Spinal cord (tissue), 10 donors: ENCODE results near the gene NLGN4X. TPM values are rescaled to one million over a fixed set of nuclear protein-coding genes. Genes with fewer than 3 reads are reported as not detected.
"Not testable (repeated sequence)": the region's sequence is repeated elsewhere in the genome, so short reads cannot be mapped to it uniquely, and the experiment has no call there.

Source experiments
- DNase-seq, 6 donors: peaks; one replicate each; pipeline versions ENCODE4 v3.0.0 to v3.0.0-alpha.2; 2013 to 2015; ENCODE audit warnings: low spot score in 6 of 6, low read depth in 4 of 6
- H3K27ac ChIP-seq: one replicate; pipeline ENCODE4 v1.5.1; 2013; ENCODE audit warnings: low read depth, low read length, control low read depth
- H3K27me3 ChIP-seq: one replicate; pipeline ENCODE4 v1.6.1; 2013; ENCODE audit warnings: low read length; ENCODE audit not compliant: control insufficient read depth, insufficient read depth
- H3K36me3 ChIP-seq: one replicate; pipeline ENCODE4 v1.6.1; 2013; ENCODE audit warnings: low read length; ENCODE audit not compliant: control insufficient read depth, insufficient read depth
- H3K4me1 ChIP-seq: one replicate; pipeline ENCODE4 v1.6.1; 2013; ENCODE audit warnings: low read length; ENCODE audit not compliant: control insufficient read depth, insufficient read depth
- H3K4me3 ChIP-seq: one replicate; pipeline ENCODE4 v1.5.1; 2013; ENCODE audit warnings: low read depth, low read length, control low read depth
- H3K9me3 ChIP-seq: one replicate; pipeline ENCODE4 v1.6.1; 2013; ENCODE audit warnings: low read length; ENCODE audit not compliant: control insufficient read depth, insufficient read depth
- WGBS: methylation state at CpG from one replicate; pipeline ENCODE4 v1.1.5; 2013; ENCODE audit warnings: missing lambda C conversion rate; ENCODE audit not compliant: insufficient coverage; 5-methylcytosine and 5-hydroxymethylcytosine counted together
- polyA plus RNA-seq, 2 donors: library from polyadenylated mRNA; unstranded; fragments of 120-200 nt; gene quantifications; one replicate each; pipeline ENCODE4 v1.2.1, GENCODE V29; 2013; ENCODE audit not compliant: insufficient read length in 2 of 2
- total RNA-seq, 2 donors: library from RNA; depleted of rRNA in 1 of 2; stranded (reverse); fragments of 120-200 nt in 1 of 2; fragments of >200 nt in 1 of 2; gene quantifications; one replicate each; pipeline versions ENCODE4 v1.2.3 to v1.2.4, GENCODE V29; 2013 to 2014
- donor health status: healthy.

Gene NLGN4X
- total and polyA plus RNA-seq, 4 donors: 17.5 to 56.8 (median 43.7) TPM

DNA sequence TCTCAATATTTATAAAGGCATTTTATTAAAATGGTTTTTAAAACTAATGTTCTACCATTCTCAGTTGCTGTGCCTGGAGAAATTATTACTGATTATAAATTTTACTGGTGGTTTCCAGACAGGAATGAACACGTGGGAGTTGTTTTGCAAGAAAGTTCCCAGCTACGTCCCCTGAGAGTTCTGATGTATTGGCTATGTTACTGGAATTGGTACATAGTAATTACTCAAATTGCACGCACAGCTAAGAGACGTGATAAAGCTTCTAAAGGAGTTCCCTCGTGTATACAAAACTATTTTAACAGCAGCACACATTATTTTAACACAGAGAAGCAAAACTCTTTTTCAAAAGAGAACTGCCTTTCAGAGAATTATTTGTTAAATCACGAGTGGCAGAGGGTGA is 292.2 kb downstream of the NLGN4X start:
- peak in 4 of 6 donors; percentile 10 to 75 (median 13) for DNase-seq
- no peaks in the 10 kb centered on the region for H3K4me1 ChIP-seq
- H3K9me3 ChIP-seq: no peaks in the 10 kb centered on the region
- H3K4me3 ChIP-seq: no peak overlapping the region
- no peaks in the 10 kb centered on the region for H3K36me3 ChIP-seq
- 60% methylated on average over 1 of the region's 6 CpGs for WGBS
- H3K27ac ChIP-seq: no peak overlapping the region
- H3K27me3 ChIP-seq: no peaks in the 10 kb centered on the region

- no peaks in the 10 kb centered on the region for H3K36me3 ChIP-seq
Measured at GRCh38 chrX:5928224-5928623, 300.4 kb downstream of the NLGN4X start.

DNA sequence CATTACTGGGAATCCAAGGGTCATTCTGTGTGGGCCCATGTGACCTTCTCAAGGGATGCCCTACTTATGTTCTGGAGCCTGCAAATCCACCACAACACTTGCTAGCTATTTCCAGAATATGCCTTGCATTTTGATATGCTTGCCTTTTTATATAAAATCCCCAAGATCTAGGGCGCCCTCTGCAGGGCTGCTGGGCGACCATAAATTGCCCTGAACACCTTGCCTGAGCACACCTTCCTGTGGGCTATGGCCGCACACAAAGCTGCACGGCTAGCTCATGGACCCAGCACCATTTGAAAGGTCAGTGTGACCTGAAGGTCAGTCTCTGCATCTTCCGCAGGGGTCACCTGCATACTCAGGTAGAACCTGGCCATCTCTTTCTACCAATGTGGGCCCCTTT is 311.7 kb downstream of the NLGN4X start:
- WGBS: 99% methylated on average over 5 of the region's 5 CpGs
- no peak overlapping the region for H3K4me3 ChIP-seq

More at GRCh38 chrX:5928224-5928623, 300.4 kb downstream of the NLGN4X start:
- Histone ChIP-seq H3K27me3 (no peaks in the 10 kb centered on the region), H3K4me3 (no peak overlapping the region), H3K9me3 (no peaks in the 10 kb centered on the region), H3K27ac (no peak overlapping the region), H3K4me1 (no peaks in the 10 kb centered on the region)
- no peak for DNase-seq
- WGBS: no CpG with 5 or more reads among the region's 2 CpGs

DNA sequence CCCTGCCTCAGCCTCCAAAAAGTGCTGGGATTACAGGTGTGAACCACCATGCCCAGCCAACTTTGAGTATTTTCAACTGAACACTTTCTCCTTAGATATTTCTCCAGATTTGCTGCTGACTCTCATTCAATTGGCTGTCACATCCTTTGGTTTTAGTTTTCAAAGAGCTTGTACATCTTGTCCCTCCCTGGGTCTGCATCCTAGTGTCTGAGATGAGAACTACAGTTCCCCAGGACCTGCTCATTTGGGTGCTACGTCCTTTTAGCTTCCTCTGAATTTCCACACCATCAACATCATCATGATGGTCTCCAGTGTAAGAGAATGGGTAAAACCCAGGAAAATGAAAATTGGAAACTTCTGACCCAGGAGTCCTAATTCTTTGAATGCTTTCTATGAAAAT is 312.9 kb downstream of the NLGN4X start:
- Histone ChIP-seq H3K9me3 (no peaks in the 10 kb centered on the region), H3K36me3 (no peaks in the 10 kb centered on the region), H3K27me3 (no peaks in the 10 kb centered on the region), H3K27ac (no peak overlapping the region), H3K4me3 (no peak overlapping the region), H3K4me1 (no peaks in the 10 kb centered on the region)
- no CpG with 5 or more reads among the region's 1 CpG for WGBS
- no peak for DNase-seq

More for the DNA sequence above, 311.7 kb downstream of the NLGN4X start:
- DNase-seq: no peak
- H3K4me1 ChIP-seq: no peaks in the 10 kb centered on the region
- H3K27me3 ChIP-seq: no peaks in the 10 kb centered on the region
- no peak overlapping the region for H3K27ac ChIP-seq
- H3K36me3 ChIP-seq: no peaks in the 10 kb centered on the region
- H3K9me3 ChIP-seq: no peaks in the 10 kb centered on the region

DNA sequence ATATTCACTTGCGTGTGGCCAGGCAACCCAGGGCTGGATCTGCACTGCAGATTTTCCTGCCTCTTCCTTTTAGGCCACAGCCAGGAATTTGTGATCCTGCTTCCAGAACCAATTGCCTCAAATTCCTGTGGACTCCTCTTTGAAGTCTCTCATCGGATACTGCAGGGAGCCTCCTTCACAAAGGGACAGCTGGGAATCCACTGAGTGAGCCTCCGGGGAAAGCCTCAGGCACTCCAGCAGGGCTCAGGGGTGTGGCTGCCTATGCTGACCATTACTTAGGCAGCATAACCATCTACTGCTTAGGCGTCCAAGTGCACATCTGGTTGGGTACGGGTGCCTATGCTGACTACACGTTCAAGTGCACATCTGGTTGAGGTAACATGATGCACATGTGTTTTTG is 321.5 kb downstream of the NLGN4X start:
- no peak for DNase-seq
- Histone ChIP-seq H3K4me3 (no peak overlapping the region), H3K27ac (no peak overlapping the region), H3K27me3 (no peaks in the 10 kb centered on the region), H3K4me1 (no peaks in the 10 kb centered on the region), H3K36me3 (peaks cover 20% of the 10 kb centered on the region), H3K9me3 (no peaks in the 10 kb centered on the region)
- WGBS: 47% methylated on average over 4 of the region's 6 CpGs

- DNase-seq: peak in 3 of 6 donors; percentile 25 to 53 (median 37)
- H3K4me1 ChIP-seq, H3K9me3 ChIP-seq, H3K27me3 ChIP-seq, H3K4me3 ChIP-seq, H3K27ac ChIP-seq: not testable (repeated sequence)
- H3K36me3 ChIP-seq: peaks cover 23% of the 10 kb centered on the region
- WGBS: 79% methylated on average over 16 of the region's 18 CpGs
Measured at GRCh38 chrX:5903586-5904190, 325.0 kb downstream of the NLGN4X start.

- Histone ChIP-seq H3K27me3 (no peaks in the 10 kb centered on the region), H3K27ac (no peak overlapping the region), H3K36me3 (peaks cover 11% of the 10 kb centered on the region), H3K4me3 (no peak overlapping the region), H3K4me1 (peaks cover 3% of the 10 kb centered on the region), H3K9me3 (no peaks in the 10 kb centered on the region)
- WGBS: 95% methylated on average over 7 of the region's 9 CpGs
- no peak for DNase-seq
Measured at GRCh38 chrX:5898463-5898862, 330.2 kb downstream of the NLGN4X start.

DNA sequence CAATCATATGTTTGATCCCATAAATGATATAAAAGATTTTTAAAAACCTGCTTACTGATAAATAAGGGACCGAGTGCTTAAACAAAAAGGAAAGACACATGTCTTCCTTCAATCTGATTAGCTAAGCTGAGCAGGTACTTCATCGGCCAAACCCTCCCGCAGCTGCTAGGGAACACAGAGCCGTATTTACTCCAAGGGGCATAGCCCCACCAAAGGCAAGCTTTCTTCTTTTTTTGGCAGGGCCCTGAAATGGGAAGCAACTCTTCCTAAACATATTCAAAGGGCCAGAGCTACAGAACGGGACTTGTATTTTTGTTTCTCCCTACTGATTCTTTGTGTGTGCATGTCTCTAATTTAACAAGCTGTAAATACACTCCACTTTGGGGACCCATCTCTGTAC is 337.3 kb downstream of the NLGN4X start:
- Histone ChIP-seq H3K27ac (no peak overlapping the region), H3K4me3 (no peak overlapping the region), H3K27me3 (no peaks in the 10 kb centered on the region), H3K9me3 (no peaks in the 10 kb centered on the region), H3K4me1 (no peaks in the 10 kb centered on the region), H3K36me3 (peaks cover 6% of the 10 kb centered on the region)
- peak in 3 of 6 donors; percentile 11 to 53 (median 26) for DNase-seq
- 42% methylated on average over 4 of the region's 5 CpGs for WGBS

DNA sequence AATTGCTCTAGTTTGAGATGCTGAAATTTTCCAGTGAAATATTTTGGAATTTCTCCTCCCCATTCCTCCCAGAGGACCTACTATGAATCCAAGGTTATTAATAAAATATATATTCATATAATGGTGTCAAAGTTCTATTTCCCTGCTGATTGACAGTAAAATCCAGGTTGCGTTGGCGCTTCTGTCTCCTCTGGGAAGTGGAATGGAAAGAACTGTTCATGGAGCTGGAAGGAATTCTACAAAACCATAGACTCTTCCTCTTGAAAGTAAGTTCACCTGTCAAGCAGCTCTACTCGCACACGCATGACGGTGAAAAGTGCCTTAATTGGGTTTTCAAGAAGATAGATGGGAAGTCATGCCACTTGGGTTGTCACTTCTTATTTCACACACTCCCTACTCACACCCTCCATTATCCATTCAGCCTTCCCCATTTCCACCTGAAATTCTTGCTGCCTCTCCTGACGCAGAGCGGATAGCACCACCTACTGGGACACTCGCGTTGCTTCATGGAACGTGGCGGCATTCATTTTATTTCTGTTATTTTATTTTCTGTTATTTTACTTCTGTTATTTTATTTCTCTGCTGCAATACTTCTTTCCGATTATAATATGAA is 351.6 kb downstream of the NLGN4X start:
- peak in 2 of 6 donors; percentile 15 to 23 for DNase-seq
- 67% methylated on average over 4 of the region's 12 CpGs for WGBS
- Histone ChIP-seq H3K36me3 (no peaks in the 10 kb centered on the region), H3K27ac (no peak overlapping the region), H3K9me3 (no peaks in the 10 kb centered on the region), H3K4me3 (no peak overlapping the region), H3K27me3 (no peaks in the 10 kb centered on the region), H3K4me1 (no peaks in the 10 kb centered on the region)

GRCh38 chrX:5870238-5870637 is 358.4 kb downstream of the NLGN4X start:
- WGBS: 40% methylated on average over 1 of the region's 3 CpGs

More at GRCh38 chrX:5870238-5870637, 358.4 kb downstream of the NLGN4X start:
- Histone ChIP-seq H3K36me3 (no peaks in the 10 kb centered on the region), H3K4me1 (no peaks in the 10 kb centered on the region), H3K9me3 (no peaks in the 10 kb centered on the region), H3K27me3 (no peaks in the 10 kb centered on the region), H3K27ac (no peak overlapping the region), H3K4me3 (no peak overlapping the region)
- no peak for DNase-seq
